ENCODE results near the gene S100A5. TPM values are rescaled to one million over a fixed set of nuclear protein-coding genes. Genes with fewer than 3 reads are reported as not detected.

S100A5 gene
- total and polyA plus RNA-seq, 10 of the 15 experiments (the other 5 are each of a cell fraction or from before 2014, with no cell fraction given): 0.47 to 0.75 (median 0.56) TPM; not detected in 6

GRCh38 chr1:153495536-153495935, 45.2 kb downstream of the S100A5 start:
- intact Hi-C loops (cut with micrococcal nuclease; ENCODE audit: unreplicated experiment): loop anchor here (1.0 to 5.0 kb wide), 2 partner anchors 93 to 143 kb away; no protein-coding TSS in a partner anchor
- CTCF ChIA-PET: interaction anchor here (0.5 to 8.0 kb wide), 44 partner anchors 8 to 307 kb away, joined by 3 to 326 read pairs (median 5); partner anchors contain the start of genes PGLYRP3, PGLYRP4, S100A5 and S100A8
- FAIRE-seq: no peak

GRCh38 chr1:153494976-153495535, 45.7 kb downstream of the S100A5 start:
- Histone ChIP-seq H3K9me3 (replicated peaks; ENCODE audit: control insufficient read depth, insufficient read depth, low read length) (no peaks in the 10 kb centered on the region), H3K79me2 (ENCODE audit: control insufficient read depth, insufficient read depth, low read length) (no peaks in the 10 kb centered on the region), H3K27ac (ENCODE audit: control insufficient read depth, insufficient read depth) (no peak overlapping the region), H2AFZ (ENCODE audit: control insufficient read depth, low read depth, low read length) (no peak overlapping the region), H3K4me1 (ENCODE audit: control insufficient read depth, insufficient read depth, low read length) (peaks cover 3% of the 10 kb centered on the region; the same call in 1 of the 2 replicates), H3K27me3 (replicated peaks in 1 of 2; ENCODE audit: control insufficient read depth in 2 of 2, insufficient read depth in 2 of 2, low read length in 1 of 2) (no peaks in the 10 kb centered on the region; a peak in 2 of 4 replicates), H3K36me3 (ENCODE audit: control insufficient read depth in 2 of 2, insufficient read depth in 2 of 2, low read length in 1 of 2) (no peaks in the 10 kb centered on the region), H3K4me3 (no peak overlapping the region), H4K20me1 (ENCODE audit: control insufficient read depth, insufficient read depth) (no peaks in the 10 kb centered on the region), H3K4me2 (ENCODE audit: control insufficient read depth, insufficient read depth) (no peak overlapping the region), H3K9ac (ENCODE audit: control insufficient read depth, insufficient read depth, low read length) (no peak overlapping the region)
- peak; percentile 94 for FAIRE-seq
- in situ Hi-C loops (cut with MboI) (loop anchor here (5.0 kb wide), 1 partner anchor 143 kb away; no protein-coding TSS in a partner anchor), intact Hi-C loops (cut with micrococcal nuclease; ENCODE audit: unreplicated experiment) (loop anchor here (1.0 to 5.0 kb wide), 2 partner anchors 93 to 143 kb away; no protein-coding TSS in a partner anchor)
- POLR2A ChIA-PET: no interaction called here
- DNase-seq (ENCODE audit: low read depth, low spot score): no peak
- SMC1A ChIA-PET (ENCODE audit: uncharacterized antibody, unreplicated experiment): interaction anchor here (0.7 to 7.1 kb wide), 11 partner anchors 37 to 158 kb away, joined by 3 to 106 read pairs (median 4); partner anchors contain the start of gene S100A9
- RAD21 ChIA-PET (ENCODE audit: unreplicated experiment): interaction anchor here (0.6 to 3.7 kb wide), 11 partner anchors 11 to 384 kb away, joined by 3 to 94 read pairs (median 4); partner anchors contain the start of genes PGLYRP4, S100A4 and S100A9
- no TSS peak for BruUV-seq (replicated peaks)
- peak; percentile 89 for ATAC-seq
- CTCF ChIA-PET: interaction anchor here (0.5 to 8.0 kb wide), 55 partner anchors 9 to 352 kb away, joined by 3 to 326 read pairs (median 4); partner anchors contain the start of genes PGLYRP3, PGLYRP4, S100A12 and S100A5
- WGBS (ENCODE audit: insufficient coverage, insufficient replicate concordance, low lambda C conversion rate, missing lambda C conversion rate): under 1% methylated on average over 6 of the region's 6 CpGs
- TF ChIP-seq RAD21 (IDR thresholded peaks at IDR 0.05; ENCODE audit: insufficient read depth, low read depth, low read length) (peak; percentile 87), ZNF274 (IDR thresholded peaks at IDR 0.05; ENCODE audit: insufficient read depth, insufficient read length) (no peak), SMC3 (IDR thresholded peaks at IDR 0.05; ENCODE audit: borderline replicate concordance, low read length) (peak; percentile 83), NFYA (IDR thresholded peaks at IDR 0.05; ENCODE audit: borderline replicate concordance, low read depth, low read length) (no peak), ATF7 (IDR thresholded peaks at IDR 0.05; ENCODE audit: low read depth) (peak; percentile 75), NBN (IDR thresholded peaks at IDR 0.05) (0 out of 2 replicates have a peak, but pooled peaks have one; percentile 36), STAT3 (IDR thresholded peaks at IDR 0.05; ENCODE audit: low read depth, low read length) (no peak), MEF2A (IDR thresholded peaks at IDR 0.05; ENCODE audit: insufficient read depth, low read depth, low read length) (0 out of 2 replicates have a peak, but pooled peaks have one; percentile 32), USF1 (IDR thresholded peaks at IDR 0.05; ENCODE audit: borderline replicate concordance, extremely low read length, insufficient read depth, low read depth, low read length) (no peak)

More at GRCh38 chr1:153495536-153495935, 45.2 kb downstream of the S100A5 start:
- H3K4me2 ChIP-seq (ENCODE audit: control insufficient read depth, insufficient read depth): no peak overlapping the region
- SMC1A ChIA-PET (ENCODE audit: uncharacterized antibody, unreplicated experiment): interaction anchor here (0.8 to 7.1 kb wide), 8 partner anchors 37 to 159 kb away, joined by 3 to 106 read pairs (median 5); partner anchors contain the start of gene S100A9
- peak; percentile 34 for ATAC-seq
- H3K27ac ChIP-seq (ENCODE audit: control insufficient read depth, insufficient read depth): no peak overlapping the region
- in situ Hi-C loops (cut with MboI): loop anchor here (5.0 kb wide), 1 partner anchor 143 kb away; no protein-coding TSS in a partner anchor
- no peaks in the 10 kb centered on the region; a peak in 2 of 4 replicates for H3K27me3 ChIP-seq (replicated peaks in 1 of 2; ENCODE audit: control insufficient read depth in 2 of 2, insufficient read depth in 2 of 2, low read length in 1 of 2)
- BruUV-seq (replicated peaks): no TSS peak
- no peaks in the 10 kb centered on the region for H4K20me1 ChIP-seq (ENCODE audit: control insufficient read depth, insufficient read depth)
- WGBS (ENCODE audit: insufficient coverage, insufficient replicate concordance, low lambda C conversion rate, missing lambda C conversion rate): 26% methylated on average over 6 of the region's 6 CpGs
- POLR2A ChIA-PET: no interaction called here
- DNase-seq (ENCODE audit: low read depth, low spot score): no peak
- H3K79me2 ChIP-seq (ENCODE audit: control insufficient read depth, insufficient read depth, low read length): no peaks in the 10 kb centered on the region
- RAD21 ChIA-PET (ENCODE audit: unreplicated experiment): interaction anchor here (0.6 to 3.7 kb wide), 10 partner anchors 11 to 384 kb away, joined by 3 to 94 read pairs (median 4); partner anchors contain the start of genes PGLYRP4, S100A4 and S100A9
- H3K9me3 ChIP-seq (replicated peaks; ENCODE audit: control insufficient read depth, insufficient read depth, low read length): no peaks in the 10 kb centered on the region
- TF ChIP-seq BHLHE40 (IDR thresholded peaks at IDR 0.05; ENCODE audit: borderline replicate concordance in 1 of 2, low read depth in 2 of 2, low read length in 1 of 2): 0 out of 4 replicates have a peak, but pooled peaks of 1 of the 2 experiments have one; percentile 4
- TF ChIP-seq RELA (IDR thresholded peaks at IDR 0.05; ENCODE audit: borderline replicate concordance, partially characterized antibody): no peak
- no peaks in the 10 kb centered on the region for H3K36me3 ChIP-seq (ENCODE audit: control insufficient read depth in 2 of 2, insufficient read depth in 2 of 2, low read length in 1 of 2)
- no peak overlapping the region for H3K4me3 ChIP-seq
- no peak overlapping the region for H2AFZ ChIP-seq (ENCODE audit: control insufficient read depth, low read depth, low read length)
- peaks cover 3% of the 10 kb centered on the region; the same call in 1 of the 2 replicates for H3K4me1 ChIP-seq (ENCODE audit: control insufficient read depth, insufficient read depth, low read length)
- no peak overlapping the region for H3K9ac ChIP-seq (ENCODE audit: control insufficient read depth, insufficient read depth, low read length)

All from GM12878 (cell line).